ENCODE results near the gene CNTNAP5.

DNA sequence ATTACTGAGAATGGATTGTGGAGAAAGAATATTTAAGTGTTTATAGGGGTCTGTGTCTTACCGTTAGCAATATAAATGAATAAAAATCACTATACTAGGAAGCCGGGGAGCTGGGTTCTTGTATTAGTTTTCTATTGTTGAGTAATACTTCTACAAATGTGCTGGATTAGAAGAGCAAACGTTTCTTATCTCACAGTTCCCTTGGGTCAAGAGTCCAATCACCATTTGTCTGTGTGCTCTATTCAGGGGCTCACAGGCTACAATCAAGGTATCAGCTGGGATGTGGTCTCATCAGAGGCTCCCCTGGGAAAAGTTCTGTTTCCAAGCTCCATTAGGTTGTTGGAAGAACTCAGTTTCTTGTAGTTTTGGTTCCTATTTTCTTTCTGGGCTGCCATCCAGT lies 790.9 kb downstream of the CNTNAP5 start:
- TF ChIP-seq, protein P1, sequence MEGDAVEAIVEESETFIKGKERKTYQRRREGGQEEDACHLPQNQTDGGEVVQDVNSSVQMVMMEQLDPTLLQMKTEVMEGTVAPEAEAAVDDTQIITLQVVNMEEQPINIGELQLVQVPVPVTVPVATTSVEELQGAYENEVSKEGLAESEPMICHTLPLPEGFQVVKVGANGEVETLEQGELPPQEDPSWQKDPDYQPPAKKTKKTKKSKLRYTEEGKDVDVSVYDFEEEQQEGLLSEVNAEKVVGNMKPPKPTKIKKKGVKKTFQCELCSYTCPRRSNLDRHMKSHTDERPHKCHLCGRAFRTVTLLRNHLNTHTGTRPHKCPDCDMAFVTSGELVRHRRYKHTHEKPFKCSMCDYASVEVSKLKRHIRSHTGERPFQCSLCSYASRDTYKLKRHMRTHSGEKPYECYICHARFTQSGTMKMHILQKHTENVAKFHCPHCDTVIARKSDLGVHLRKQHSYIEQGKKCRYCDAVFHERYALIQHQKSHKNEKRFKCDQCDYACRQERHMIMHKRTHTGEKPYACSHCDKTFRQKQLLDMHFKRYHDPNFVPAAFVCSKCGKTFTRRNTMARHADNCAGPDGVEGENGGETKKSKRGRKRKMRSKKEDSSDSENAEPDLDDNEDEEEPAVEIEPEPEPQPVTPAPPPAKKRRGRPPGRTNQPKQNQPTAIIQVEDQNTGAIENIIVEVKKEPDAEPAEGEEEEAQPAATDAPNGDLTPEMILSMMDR (conservative IDR thresholded peaks at IDR 0.05; ENCODE audit: low read depth, low read length), result no peak
- no peak for TF ChIP-seq EZH2 (IDR thresholded peaks at IDR 0.05; ENCODE audit: borderline replicate concordance, low read depth, low read length, poor library complexity, severe bottlenecking)
